Thyroid gland (tissue), 4 donors: ENCODE data around the gene SIGLEC10.

Experiments used
- CTCF ChIP-seq, 6 experiments: fragments of 200-600 bp in 3 of 6; fragments of 450-650 bp in 3 of 6; sonication (generic) in 3 of 6; IDR thresholded peaks; one replicate each; pipeline ENCODE4 v1.5.1; 2016 to 2019; ENCODE audit warnings: antibody characterized with exemption in 6 of 6, mild to moderate bottlenecking in 2 of 6, inconsistent platforms in 1 of 6, moderate library complexity in 1 of 6
- POLR2A ChIP-seq, 2 donors: fragments of 450-650 bp; IDR thresholded peaks; one replicate each; pipeline ENCODE4 v1.6.1; 2017; ENCODE audit warnings: antibody characterized with exemption in 2 of 2, mild to moderate bottlenecking in 2 of 2, moderate library complexity in 1 of 2

GRCh38 chr19:51368366-51369282, 48.8 kb downstream of the SIGLEC10 start, which contains the start of gene CLDND2:
- TF ChIP-seq CTCF (IDR thresholded peaks at IDR 0.05), result no peak
- TF ChIP-seq POLR2A (IDR thresholded peaks at IDR 0.05), result no peak
